GM12878 (cell line): ENCODE measurements around the gene GAB1. TPM values are rescaled to one million over a fixed set of nuclear protein-coding genes. Genes with fewer than 3 reads are reported as not detected.

Source experiments
- BACH1 ChIP-seq: fragments of 450-650 bp; IDR thresholded peaks from 2 replicates; pipeline ENCODE4 v1.6.1; 2017; ENCODE audit warnings: mild to moderate bottlenecking, borderline replicate concordance
- CBX5 ChIP-seq: sonication (generic); IDR thresholded peaks from 2 replicates; pipeline ENCODE4 v1.6.1; 2016; ENCODE audit warnings: low read depth, moderate library complexity, mild to moderate bottlenecking, inconsistent platforms
- CEBPB ChIP-seq, 2 experiments: fragments of 150-350 bp in 1 of 2; IDR thresholded peaks; 2 replicates each; pipeline ENCODE4 v1.6.1; 2012 to 2014; ENCODE audit warnings: low read depth in 2 of 2, low read length in 2 of 2, borderline replicate concordance in 1 of 2, inconsistent platforms in 1 of 2
- DPF2 ChIP-seq: fragments of 450-650 bp; IDR thresholded peaks from 2 replicates; pipeline ENCODE4 v1.6.1; 2017; ENCODE audit warnings: mild to moderate bottlenecking
- EED ChIP-seq: sonication (generic); IDR thresholded peaks from 2 replicates; pipeline ENCODE4 v1.6.1; 2016; ENCODE audit warnings: antibody characterized with exemption, low read depth
- HDAC6 ChIP-seq: fragments of 200-600 bp; sonication (generic); IDR thresholded peaks from one replicate; pipeline ENCODE4 v1.8.0; 2017; ENCODE audit warnings: antibody characterized with exemption; ENCODE audit not compliant: unreplicated experiment
- IKZF1 ChIP-seq: fragments of 450-650 bp; conservative IDR thresholded peaks from 2 replicates; pipeline ENCODE4 v1.6.1; 2017; ENCODE audit warnings: antibody characterized with exemption, mild to moderate bottlenecking
- NR2C2 ChIP-seq: IDR thresholded peaks from 2 replicates; pipeline ENCODE4 v1.6.1; 2011; ENCODE audit warnings: borderline replicate concordance, low read depth; ENCODE audit not compliant: control insufficient read depth, insufficient read length
- NRF1 ChIP-seq: conservative IDR thresholded peaks from 2 replicates; pipeline ENCODE4 v1.6.1; 2011; ENCODE audit warnings: mild to moderate bottlenecking, low read depth, low read length, improper control_type of control experiment
- SMARCA5 ChIP-seq: fragments of 450-650 bp; IDR thresholded peaks from 2 replicates; pipeline ENCODE4 v1.6.1; 2017; ENCODE audit warnings: mild to moderate bottlenecking
- SPI1 ChIP-seq: IDR thresholded peaks from 2 replicates; pipeline ENCODE4 v1.6.1; 2011; ENCODE audit warnings: low read depth, mild to moderate bottlenecking, low read length, moderate library complexity, borderline replicate concordance; ENCODE audit not compliant: insufficient read depth
- TAF1 ChIP-seq: IDR thresholded peaks from 2 replicates; pipeline ENCODE4 v1.6.1; 2011; ENCODE audit warnings: mild to moderate bottlenecking, low read depth, low read length, borderline replicate concordance
- TCF3 ChIP-seq: IDR thresholded peaks from 2 replicates; pipeline ENCODE4 v1.6.1; 2012; ENCODE audit warnings: low read depth, mild to moderate bottlenecking, low read length, borderline replicate concordance; ENCODE audit not compliant: insufficient read depth
- YBX1 ChIP-seq: fragments of 450-650 bp; IDR thresholded peaks from 2 replicates; pipeline ENCODE4 v1.6.1; 2016; ENCODE audit warnings: antibody characterized with exemption
- polyA plus RNA-seq, 11 experiments: library from polyadenylated mRNA; depleted of rRNA in 4 of 11; unstranded in 6 of 11; stranded (reverse) in 5 of 11; fragments of >200 nt; fragmentation: Nextera tagmentation in 4 of 11; fragmentation: Illumina TruSeq in 1 of 11; extraction: Ambion mirVana in 4 of 11; extraction: Trizol in 1 of 11; gene quantifications; 1 replicate in 1 of 11; 2 replicates in 10 of 11; pipeline versions ENCODE4 v1.2.1 to v1.2.3, GENCODE V29; 2011 to 2016; ENCODE audit warnings: inconsistent platforms in 2 of 11, missing spikeins in 2 of 11, low read depth in 1 of 11
- total RNA-seq, 4 experiments: library from RNA; depleted of rRNA in 3 of 4; stranded (reverse); fragments of >200 nt in 3 of 4; fragmentation: Illumina TruSeq in 1 of 4; extraction: Trizol in 1 of 4; gene quantifications; 2 replicates each; pipeline versions ENCODE4 v1.2.1 to v1.2.3, GENCODE V29; 2013 to 2021
- TF ChIP-seq, protein P1 (sequence below): fragments of 450-650 bp; formaldehyde crosslinking; IDR thresholded peaks from 2 replicates; pipeline ENCODE4 v1.4.0; 2022; ENCODE audit warnings: mild to moderate bottlenecking, moderate library complexity
- TF ChIP-seq, protein P2 (sequence below): IDR thresholded peaks from 2 replicates; pipeline ENCODE4 v1.6.1; 2012; ENCODE audit warnings: low read depth, low read length, improper control_type of control experiment
- TF ChIP-seq, protein P3 (sequence below): IDR thresholded peaks from 2 replicates; pipeline ENCODE4 v1.6.1; 2012; ENCODE audit warnings: improper control_type of control experiment, low read depth, low read length; ENCODE audit not compliant: insufficient replicate concordance
- TF ChIP-seq, protein P4 (sequence below): IDR thresholded peaks from 2 replicates; pipeline ENCODE4 v1.6.1; 2012; ENCODE audit warnings: low read length, inconsistent platforms

Gene GAB1
- total and polyA plus RNA-seq, 10 of the 15 experiments (the other 5 are each of a cell fraction or from before 2014, with no cell fraction given) = 0.37 to 5.3 (median 3.2) TPM

DNA sequence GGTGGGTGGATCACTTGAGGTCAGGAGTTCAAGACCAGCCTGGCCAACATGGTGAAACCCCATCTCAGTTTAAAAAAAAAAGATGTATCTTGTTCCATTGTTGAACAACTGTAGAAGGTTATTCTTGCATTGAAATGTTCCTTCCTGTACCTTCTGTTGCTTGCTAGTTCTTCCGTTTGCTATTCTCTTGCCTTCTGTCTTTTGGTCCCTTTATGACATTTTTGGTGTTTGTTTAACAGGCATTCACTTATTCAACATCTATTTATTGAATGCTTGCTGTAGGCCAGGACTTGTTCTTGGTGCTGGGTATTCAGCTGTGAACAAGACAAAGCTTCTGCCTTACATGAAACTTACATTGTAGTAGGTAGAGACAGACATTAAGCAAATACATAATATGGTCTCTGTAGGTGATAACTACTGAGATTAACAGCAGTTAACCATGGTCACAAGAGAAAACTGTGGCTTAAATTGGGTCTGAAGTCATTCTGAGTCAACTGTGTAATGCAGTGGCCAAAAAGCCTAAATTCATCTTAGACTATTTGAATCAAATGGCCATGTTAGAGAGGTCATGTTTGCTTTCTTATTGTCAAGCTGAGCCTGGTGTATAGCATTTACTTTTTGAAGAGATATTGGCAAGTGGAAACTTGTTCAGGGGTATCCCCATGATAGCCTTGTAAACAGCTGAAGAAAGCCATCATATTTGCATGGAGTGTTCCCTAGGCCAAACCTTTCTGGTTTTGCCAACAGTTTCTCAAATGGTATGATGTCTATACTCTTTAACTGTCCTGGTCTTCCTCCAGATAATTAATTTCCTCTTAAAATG lies 35.6 kb downstream of the GAB1 start (continued):
- TF ChIP-seq, protein P1, sequence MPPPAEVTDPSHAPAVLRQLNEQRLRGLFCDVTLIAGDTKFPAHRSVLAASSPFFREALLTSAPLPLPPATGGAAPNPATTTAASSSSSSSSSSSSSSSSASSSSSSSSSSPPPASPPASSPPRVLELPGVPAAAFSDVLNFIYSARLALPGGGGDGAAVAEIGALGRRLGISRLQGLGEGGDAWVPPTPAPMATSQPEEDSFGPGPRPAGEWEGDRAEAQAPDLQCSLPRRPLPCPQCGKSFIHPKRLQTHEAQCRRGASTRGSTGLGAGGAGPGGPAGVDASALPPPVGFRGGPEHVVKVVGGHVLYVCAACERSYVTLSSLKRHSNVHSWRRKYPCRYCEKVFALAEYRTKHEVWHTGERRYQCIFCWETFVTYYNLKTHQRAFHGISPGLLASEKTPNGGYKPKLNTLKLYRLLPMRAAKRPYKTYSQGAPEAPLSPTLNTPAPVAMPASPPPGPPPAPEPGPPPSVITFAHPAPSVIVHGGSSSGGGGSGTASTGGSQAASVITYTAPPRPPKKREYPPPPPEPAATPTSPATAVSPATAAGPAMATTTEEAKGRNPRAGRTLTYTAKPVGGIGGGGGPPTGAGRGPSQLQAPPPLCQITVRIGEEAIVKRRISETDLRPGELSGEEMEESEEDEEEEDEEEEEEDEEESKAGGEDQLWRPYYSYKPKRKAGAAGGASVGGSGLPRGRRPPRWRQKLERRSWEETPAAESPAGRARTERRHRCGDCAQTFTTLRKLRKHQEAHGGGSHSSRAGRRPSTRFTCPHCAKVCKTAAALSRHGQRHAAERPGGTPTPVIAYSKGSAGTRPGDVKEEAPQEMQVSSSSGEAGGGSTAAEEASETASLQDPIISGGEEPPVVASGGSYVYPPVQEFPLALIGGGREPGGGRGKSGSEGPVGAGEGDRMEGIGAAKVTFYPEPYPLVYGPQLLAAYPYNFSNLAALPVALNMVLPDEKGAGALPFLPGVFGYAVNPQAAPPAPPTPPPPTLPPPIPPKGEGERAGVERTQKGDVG (CRISPR knock-in tag) = no peak
- peak; percentile 64; the same call in 1 of the 2 replicates for TF ChIP-seq IKZF1
- TF ChIP-seq, protein P2, sequence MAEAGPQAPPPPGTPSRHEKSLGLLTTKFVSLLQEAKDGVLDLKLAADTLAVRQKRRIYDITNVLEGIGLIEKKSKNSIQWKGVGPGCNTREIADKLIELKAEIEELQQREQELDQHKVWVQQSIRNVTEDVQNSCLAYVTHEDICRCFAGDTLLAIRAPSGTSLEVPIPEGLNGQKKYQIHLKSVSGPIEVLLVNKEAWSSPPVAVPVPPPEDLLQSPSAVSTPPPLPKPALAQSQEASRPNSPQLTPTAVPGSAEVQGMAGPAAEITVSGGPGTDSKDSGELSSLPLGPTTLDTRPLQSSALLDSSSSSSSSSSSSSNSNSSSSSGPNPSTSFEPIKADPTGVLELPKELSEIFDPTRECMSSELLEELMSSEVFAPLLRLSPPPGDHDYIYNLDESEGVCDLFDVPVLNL = no peak
- TF ChIP-seq, protein P3, sequence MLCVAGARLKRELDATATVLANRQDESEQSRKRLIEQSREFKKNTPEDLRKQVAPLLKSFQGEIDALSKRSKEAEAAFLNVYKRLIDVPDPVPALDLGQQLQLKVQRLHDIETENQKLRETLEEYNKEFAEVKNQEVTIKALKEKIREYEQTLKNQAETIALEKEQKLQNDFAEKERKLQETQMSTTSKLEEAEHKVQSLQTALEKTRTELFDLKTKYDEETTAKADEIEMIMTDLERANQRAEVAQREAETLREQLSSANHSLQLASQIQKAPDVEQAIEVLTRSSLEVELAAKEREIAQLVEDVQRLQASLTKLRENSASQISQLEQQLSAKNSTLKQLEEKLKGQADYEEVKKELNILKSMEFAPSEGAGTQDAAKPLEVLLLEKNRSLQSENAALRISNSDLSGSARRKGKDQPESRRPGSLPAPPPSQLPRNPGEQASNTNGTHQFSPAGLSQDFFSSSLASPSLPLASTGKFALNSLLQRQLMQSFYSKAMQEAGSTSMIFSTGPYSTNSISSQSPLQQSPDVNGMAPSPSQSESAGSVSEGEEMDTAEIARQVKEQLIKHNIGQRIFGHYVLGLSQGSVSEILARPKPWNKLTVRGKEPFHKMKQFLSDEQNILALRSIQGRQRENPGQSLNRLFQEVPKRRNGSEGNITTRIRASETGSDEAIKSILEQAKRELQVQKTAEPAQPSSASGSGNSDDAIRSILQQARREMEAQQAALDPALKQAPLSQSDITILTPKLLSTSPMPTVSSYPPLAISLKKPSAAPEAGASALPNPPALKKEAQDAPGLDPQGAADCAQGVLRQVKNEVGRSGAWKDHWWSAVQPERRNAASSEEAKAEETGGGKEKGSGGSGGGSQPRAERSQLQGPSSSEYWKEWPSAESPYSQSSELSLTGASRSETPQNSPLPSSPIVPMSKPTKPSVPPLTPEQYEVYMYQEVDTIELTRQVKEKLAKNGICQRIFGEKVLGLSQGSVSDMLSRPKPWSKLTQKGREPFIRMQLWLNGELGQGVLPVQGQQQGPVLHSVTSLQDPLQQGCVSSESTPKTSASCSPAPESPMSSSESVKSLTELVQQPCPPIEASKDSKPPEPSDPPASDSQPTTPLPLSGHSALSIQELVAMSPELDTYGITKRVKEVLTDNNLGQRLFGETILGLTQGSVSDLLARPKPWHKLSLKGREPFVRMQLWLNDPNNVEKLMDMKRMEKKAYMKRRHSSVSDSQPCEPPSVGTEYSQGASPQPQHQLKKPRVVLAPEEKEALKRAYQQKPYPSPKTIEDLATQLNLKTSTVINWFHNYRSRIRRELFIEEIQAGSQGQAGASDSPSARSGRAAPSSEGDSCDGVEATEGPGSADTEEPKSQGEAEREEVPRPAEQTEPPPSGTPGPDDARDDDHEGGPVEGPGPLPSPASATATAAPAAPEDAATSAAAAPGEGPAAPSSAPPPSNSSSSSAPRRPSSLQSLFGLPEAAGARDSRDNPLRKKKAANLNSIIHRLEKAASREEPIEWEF = peak; percentile 35
- TF ChIP-seq NRF1 = no peak
- no peak for TF ChIP-seq HDAC6
- no peak for TF ChIP-seq TAF1
- TF ChIP-seq NR2C2 = no peak
- TF ChIP-seq, protein P4, sequence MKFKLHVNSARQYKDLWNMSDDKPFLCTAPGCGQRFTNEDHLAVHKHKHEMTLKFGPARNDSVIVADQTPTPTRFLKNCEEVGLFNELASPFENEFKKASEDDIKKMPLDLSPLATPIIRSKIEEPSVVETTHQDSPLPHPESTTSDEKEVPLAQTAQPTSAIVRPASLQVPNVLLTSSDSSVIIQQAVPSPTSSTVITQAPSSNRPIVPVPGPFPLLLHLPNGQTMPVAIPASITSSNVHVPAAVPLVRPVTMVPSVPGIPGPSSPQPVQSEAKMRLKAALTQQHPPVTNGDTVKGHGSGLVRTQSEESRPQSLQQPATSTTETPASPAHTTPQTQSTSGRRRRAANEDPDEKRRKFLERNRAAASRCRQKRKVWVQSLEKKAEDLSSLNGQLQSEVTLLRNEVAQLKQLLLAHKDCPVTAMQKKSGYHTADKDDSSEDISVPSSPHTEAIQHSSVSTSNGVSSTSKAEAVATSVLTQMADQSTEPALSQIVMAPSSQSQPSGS = peak; percentile 93
- 0 out of 2 replicates have a peak, but pooled peaks have one; percentile 11 for TF ChIP-seq TCF3
- TF ChIP-seq YBX1 = no peak
- peak; percentile 46; the same call in 1 of the 2 replicates for TF ChIP-seq CBX5
- 0 out of 4 replicates have a peak, but pooled peaks of 1 of the 2 experiments have one; percentile 78 for TF ChIP-seq CEBPB (IDR thresholded peaks at IDR 0.05; ENCODE audit: borderline replicate concordance in 1 of 2, low read depth in 2 of 2, low read length in 2 of 2)
- TF ChIP-seq DPF2 = peak; percentile 92
- TF ChIP-seq BACH1 = peak; percentile 63; the same call in 1 of the 2 replicates
- TF ChIP-seq SMARCA5 = peak; percentile 87
- no peak for TF ChIP-seq SPI1
- TF ChIP-seq EED = 0 out of 2 replicates have a peak, but pooled peaks have one; percentile 63
